Osteocyte (in vitro differentiated cells): ENCODE data around the gene CCDC63. TPM values are rescaled to one million over a fixed set of nuclear protein-coding genes. Genes with fewer than 3 reads are reported as not detected.

Source experiments
- DNase-seq: peaks from one replicate; pipeline ENCODE4 v3.0.0; 2021; ENCODE audit warnings: mixed read lengths; ENCODE audit not compliant: unreplicated experiment; ENCODE audit errors: extremely low spot score
- H3K27ac Mint-ChIP-seq: one replicate; pipeline ENCODE4 v1.8.0; 2021; ENCODE audit warnings: mild to moderate bottlenecking, mixed read lengths; ENCODE audit not compliant: unreplicated experiment
- H3K27me3 Mint-ChIP-seq: one replicate; pipeline ENCODE4 v1.8.0; 2021; ENCODE audit warnings: mixed read lengths; ENCODE audit not compliant: unreplicated experiment
- H3K36me3 Mint-ChIP-seq: one replicate; pipeline ENCODE4 v1.8.0; 2021; ENCODE audit warnings: mixed read lengths; ENCODE audit not compliant: unreplicated experiment
- H3K4me1 Mint-ChIP-seq: one replicate; pipeline ENCODE4 v1.8.0; 2021; ENCODE audit warnings: mixed read lengths; ENCODE audit not compliant: unreplicated experiment
- H3K4me3 Mint-ChIP-seq: one replicate; pipeline ENCODE4 v1.8.0; 2021; ENCODE audit warnings: mild to moderate bottlenecking, moderate library complexity, mixed read lengths; ENCODE audit not compliant: unreplicated experiment
- H3K9me3 Mint-ChIP-seq: one replicate; pipeline ENCODE4 v1.8.0; 2021; ENCODE audit warnings: mixed read lengths; ENCODE audit not compliant: unreplicated experiment
- total RNA-seq: library from RNA; stranded (reverse); gene quantifications from 2 replicates; pipeline ENCODE4 v1.2.1, GENCODE V29; 2021
- TF ChIP-seq, protein P1 (sequence below): fragments of 200-600 bp; sonication (generic); IDR thresholded peaks from 2 replicates; pipeline ENCODE4 v1.5.0; 2021; ENCODE audit warnings: antibody characterized with exemption, mild to moderate bottlenecking, moderate library complexity

Gene CCDC63
- total RNA-seq, 1 donor from 2014 or later = not detected

DNA sequence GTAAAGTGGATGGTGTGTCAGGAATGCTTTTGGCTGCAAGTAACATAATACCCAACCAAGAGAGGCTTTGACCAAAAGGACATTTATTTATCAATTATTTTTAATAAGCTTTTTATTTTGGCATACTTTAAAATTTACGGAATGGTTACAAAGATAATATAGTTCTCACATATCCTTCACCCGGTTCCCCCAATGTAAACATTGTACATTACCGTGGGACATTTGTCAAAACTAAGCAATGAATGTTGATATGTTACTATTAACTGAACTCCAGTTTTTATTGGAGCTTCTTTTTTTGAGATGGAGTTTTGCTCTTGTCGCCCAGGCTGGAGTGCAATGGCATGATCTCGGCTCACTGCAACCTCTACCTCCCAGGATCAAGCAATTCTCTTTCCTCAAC, 23.0 kb downstream of the CCDC63 start:
- H3K36me3 Mint-ChIP-seq = no peaks in the 10 kb centered on the region
- peaks cover 19% of the 10 kb centered on the region for H3K27me3 Mint-ChIP-seq
- no peak for DNase-seq
- TF ChIP-seq, protein P1, sequence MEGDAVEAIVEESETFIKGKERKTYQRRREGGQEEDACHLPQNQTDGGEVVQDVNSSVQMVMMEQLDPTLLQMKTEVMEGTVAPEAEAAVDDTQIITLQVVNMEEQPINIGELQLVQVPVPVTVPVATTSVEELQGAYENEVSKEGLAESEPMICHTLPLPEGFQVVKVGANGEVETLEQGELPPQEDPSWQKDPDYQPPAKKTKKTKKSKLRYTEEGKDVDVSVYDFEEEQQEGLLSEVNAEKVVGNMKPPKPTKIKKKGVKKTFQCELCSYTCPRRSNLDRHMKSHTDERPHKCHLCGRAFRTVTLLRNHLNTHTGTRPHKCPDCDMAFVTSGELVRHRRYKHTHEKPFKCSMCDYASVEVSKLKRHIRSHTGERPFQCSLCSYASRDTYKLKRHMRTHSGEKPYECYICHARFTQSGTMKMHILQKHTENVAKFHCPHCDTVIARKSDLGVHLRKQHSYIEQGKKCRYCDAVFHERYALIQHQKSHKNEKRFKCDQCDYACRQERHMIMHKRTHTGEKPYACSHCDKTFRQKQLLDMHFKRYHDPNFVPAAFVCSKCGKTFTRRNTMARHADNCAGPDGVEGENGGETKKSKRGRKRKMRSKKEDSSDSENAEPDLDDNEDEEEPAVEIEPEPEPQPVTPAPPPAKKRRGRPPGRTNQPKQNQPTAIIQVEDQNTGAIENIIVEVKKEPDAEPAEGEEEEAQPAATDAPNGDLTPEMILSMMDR = no peak
- H3K4me1 Mint-ChIP-seq = no peaks in the 10 kb centered on the region
- no peaks in the 10 kb centered on the region for H3K9me3 Mint-ChIP-seq
- no peak overlapping the region for H3K27ac Mint-ChIP-seq
- no peak overlapping the region for H3K4me3 Mint-ChIP-seq

DNA sequence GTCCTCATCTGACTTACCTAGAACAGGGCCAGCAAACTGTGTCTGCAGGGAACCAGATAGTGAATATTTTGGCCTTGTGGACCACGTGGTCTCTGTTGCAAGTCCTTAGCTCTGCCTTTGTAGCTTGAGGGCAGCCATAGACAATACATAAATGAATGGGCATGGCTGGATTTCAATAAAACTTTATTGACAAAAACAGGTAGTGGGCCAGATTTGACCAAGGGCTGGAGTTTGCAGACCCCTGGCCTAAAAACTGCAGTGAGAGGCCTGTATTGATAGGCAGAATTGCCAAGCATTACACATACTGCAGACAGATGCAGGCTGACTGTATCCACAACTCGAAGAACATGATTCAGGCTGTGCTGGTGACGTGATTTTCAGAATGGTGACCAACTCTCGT, 25.3 kb downstream of the CCDC63 start:
- Mint-ChIP-seq H3K9me3 (no peaks in the 10 kb centered on the region), H3K4me1 (no peaks in the 10 kb centered on the region), H3K27me3 (peaks cover 20% of the 10 kb centered on the region), H3K36me3 (no peaks in the 10 kb centered on the region), H3K27ac (no peak overlapping the region), H3K4me3 (no peak overlapping the region)
- DNase-seq = no peak
- TF ChIP-seq, protein P1 = no peak

DNA sequence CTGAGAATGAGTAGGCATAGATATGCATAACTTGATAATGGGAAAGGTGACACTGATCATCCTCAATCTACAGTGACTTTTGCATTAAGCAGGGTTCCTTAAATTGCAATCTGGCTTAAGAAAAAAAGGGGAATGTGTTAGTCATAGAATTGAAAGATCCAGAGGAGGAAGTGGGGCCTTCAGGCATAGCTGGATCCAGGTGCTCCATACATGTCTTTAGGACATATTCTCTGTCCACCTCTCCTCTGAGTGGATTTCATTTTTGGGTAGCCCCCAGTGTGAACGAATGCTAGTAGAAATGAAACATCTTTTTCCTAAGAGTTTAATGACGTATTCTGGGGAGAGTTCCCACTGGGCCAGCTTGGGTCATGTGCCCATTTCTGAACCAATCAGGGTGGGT, 27.6 kb downstream of the CCDC63 start:
- H3K27me3 Mint-ChIP-seq = peaks cover 20% of the 10 kb centered on the region
- no peak for DNase-seq
- H3K36me3 Mint-ChIP-seq = no peaks in the 10 kb centered on the region
- no peaks in the 10 kb centered on the region for H3K9me3 Mint-ChIP-seq
- H3K4me3 Mint-ChIP-seq = no peak overlapping the region
- H3K4me1 Mint-ChIP-seq = peaks cover 5% of the 10 kb centered on the region
- H3K27ac Mint-ChIP-seq = no peak overlapping the region
- TF ChIP-seq, protein P1 = no peak

DNA sequence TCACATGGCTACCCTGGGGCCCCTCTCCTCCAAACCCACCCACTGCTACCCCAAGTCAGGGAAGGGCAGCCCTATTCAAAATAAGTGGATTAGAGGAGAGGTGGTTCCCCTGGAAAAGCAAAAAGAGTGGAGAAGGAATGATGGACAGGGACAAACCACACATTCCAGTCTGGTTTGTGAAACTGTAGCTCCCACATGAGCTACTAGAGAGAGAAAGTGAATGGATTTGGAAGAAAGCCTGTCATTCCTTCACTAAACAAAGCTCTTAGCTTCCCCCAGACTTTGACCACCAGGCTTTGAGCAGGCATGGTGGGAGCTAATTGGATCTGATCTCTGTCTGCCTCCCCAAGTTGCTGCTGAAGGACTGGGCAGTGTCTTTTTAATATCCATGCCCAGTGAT, 28.0 kb downstream of the CCDC63 start:
- TF ChIP-seq, protein P1 = no peak
- H3K4me1 Mint-ChIP-seq = peaks cover 5% of the 10 kb centered on the region
- peaks cover 20% of the 10 kb centered on the region for H3K27me3 Mint-ChIP-seq
- H3K36me3 Mint-ChIP-seq = no peaks in the 10 kb centered on the region
- DNase-seq = no peak
- no peak overlapping the region for H3K27ac Mint-ChIP-seq
- H3K9me3 Mint-ChIP-seq = no peaks in the 10 kb centered on the region
- no peak overlapping the region for H3K4me3 Mint-ChIP-seq

DNA sequence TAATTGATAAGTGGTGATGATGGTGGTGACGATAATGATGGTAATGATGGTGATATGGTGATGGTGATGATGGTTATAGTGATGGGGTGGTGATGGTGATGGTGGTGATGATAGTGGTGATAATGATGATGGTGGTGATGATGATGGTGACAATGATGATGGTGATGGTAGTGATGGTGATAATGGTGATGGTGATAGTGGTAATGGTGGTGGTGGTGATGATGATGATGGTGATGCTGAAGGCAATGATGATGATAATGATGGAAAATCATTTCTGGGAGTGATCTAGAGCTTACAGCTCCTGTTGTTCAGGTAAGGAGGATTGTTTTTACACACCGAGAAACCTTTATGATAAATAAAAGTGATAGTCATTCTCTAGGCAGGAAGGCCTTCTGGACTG, 33.9 kb downstream of the CCDC63 start:
- no peak for DNase-seq
- no peak overlapping the region for H3K4me3 Mint-ChIP-seq
- H3K27ac Mint-ChIP-seq = no peak overlapping the region
- no peaks in the 10 kb centered on the region for H3K36me3 Mint-ChIP-seq
- no peaks in the 10 kb centered on the region for H3K9me3 Mint-ChIP-seq
- peaks cover 8% of the 10 kb centered on the region for H3K27me3 Mint-ChIP-seq
- TF ChIP-seq, protein P1 = no peak
- peaks cover 5% of the 10 kb centered on the region for H3K4me1 Mint-ChIP-seq
